Right lobe of liver (tissue), 4 donors: ENCODE results near the gene MN1.

ENCODE experiments used
- POLR2A ChIP-seq: fragments of 450-650 bp; IDR thresholded peaks from one replicate; pipeline ENCODE4 v1.6.1; 2017; ENCODE audit warnings: antibody characterized with exemption, mild to moderate bottlenecking
- TF ChIP-seq, protein P1 (sequence below), 4 donors: fragments of 200-600 bp in 3 of 4; fragments of 450-650 bp in 1 of 4; IDR thresholded peaks; one replicate each; pipeline versions ENCODE4 v1.5.1 to v1.8.0; 2016 to 2022; ENCODE audit warnings: antibody characterized with exemption in 4 of 4, mild to moderate bottlenecking in 2 of 4
- donor health status: DM: no; HTN: no; CAD: no.
- donor health status: DM: no; HTN: no; CAD: no.
- donor health status: DM: no; HTN: yes; CAD: no.

DNA sequence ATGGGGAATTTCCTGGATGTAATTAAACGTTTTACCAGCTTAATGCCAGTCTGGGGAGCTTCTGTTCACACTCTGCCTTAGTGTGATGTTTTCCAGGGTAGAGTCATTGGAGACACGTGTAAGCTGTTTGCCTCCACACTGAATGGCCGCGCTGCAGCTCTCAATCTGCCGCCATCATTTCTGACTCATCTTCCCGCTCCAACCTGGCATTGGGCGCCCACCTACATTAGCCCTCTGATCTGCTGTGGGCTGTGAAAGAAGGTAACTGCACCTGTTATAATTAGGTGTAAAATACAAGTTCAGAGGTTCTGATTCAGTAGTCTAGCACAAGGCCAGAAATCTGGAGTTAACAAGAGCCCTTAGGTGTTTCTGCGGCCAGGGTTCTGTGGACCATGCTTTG is 54.6 kb downstream of the MN1 start:
- TF ChIP-seq, protein P1, sequence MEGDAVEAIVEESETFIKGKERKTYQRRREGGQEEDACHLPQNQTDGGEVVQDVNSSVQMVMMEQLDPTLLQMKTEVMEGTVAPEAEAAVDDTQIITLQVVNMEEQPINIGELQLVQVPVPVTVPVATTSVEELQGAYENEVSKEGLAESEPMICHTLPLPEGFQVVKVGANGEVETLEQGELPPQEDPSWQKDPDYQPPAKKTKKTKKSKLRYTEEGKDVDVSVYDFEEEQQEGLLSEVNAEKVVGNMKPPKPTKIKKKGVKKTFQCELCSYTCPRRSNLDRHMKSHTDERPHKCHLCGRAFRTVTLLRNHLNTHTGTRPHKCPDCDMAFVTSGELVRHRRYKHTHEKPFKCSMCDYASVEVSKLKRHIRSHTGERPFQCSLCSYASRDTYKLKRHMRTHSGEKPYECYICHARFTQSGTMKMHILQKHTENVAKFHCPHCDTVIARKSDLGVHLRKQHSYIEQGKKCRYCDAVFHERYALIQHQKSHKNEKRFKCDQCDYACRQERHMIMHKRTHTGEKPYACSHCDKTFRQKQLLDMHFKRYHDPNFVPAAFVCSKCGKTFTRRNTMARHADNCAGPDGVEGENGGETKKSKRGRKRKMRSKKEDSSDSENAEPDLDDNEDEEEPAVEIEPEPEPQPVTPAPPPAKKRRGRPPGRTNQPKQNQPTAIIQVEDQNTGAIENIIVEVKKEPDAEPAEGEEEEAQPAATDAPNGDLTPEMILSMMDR (IDR thresholded peaks at IDR 0.05), result no peak
- TF ChIP-seq POLR2A, result no peak
